WTC11 (cell line): ENCODE data around the gene FOXL2NB.

Experiments
- CTCF ChIP-seq: fragments of 200-600 bp; IDR thresholded peaks from 2 replicates; pipeline ENCODE4 v1.8.0; 2022; ENCODE audit warnings: antibody characterized with exemption
- FOXP4 ChIP-seq: sonication (generic); formaldehyde crosslinking; IDR thresholded peaks from 2 replicates; pipeline ENCODE4 v1.8.0; 2022; ENCODE audit warnings: mild to moderate bottlenecking, missing genetic modification reagents
- RORB ChIP-seq: fragments of 250-450 bp; sonication (Bioruptor Pico); IDR thresholded peaks from 2 replicates; pipeline ENCODE4 v1.9.0; 2021; ENCODE audit warnings: mild to moderate bottlenecking

- TF ChIP-seq RORB (CRISPR knock-in tag): no peak
- TF ChIP-seq CTCF: no peak
- no peak for TF ChIP-seq FOXP4 (CRISPR knock-in tag)
These were observed 3.1 kb downstream of the FOXL2NB start for GRCh38 chr3:138950006-138950644.
